ENCODE results near the gene MYL5.

GRCh38 chr4:708631-708933, 34.2 kb downstream of the MYL5 start:
- TF ChIP-seq CTCF (IDR thresholded peaks at IDR 0.05) (no peak), POLR2A (IDR thresholded peaks at IDR 0.05) (no peak)

Data from tibial nerve (tissue), 3 donors.